ENCODE data around the gene ENOX1.

DNA sequence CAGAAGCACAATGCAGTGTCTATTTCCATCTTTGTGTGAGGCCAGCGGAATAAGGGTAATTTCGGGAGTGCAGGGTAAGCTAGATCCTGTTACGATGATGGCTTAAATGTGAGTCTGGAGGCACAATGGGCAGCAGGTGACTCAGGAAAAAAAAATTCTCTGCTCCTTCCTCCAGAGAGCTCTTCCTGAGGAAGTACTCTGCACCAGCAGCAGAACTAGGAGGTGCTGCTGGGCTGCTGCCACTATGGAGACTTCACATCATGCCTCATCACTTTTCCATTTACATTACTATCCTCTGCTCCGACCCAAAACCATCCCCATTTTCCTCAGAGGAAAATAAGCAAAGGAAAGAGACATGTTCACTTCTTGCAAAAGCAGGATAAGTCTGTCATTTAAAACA, 481.4 kb downstream of the ENOX1 start:
- TF ChIP-seq ZFP3 (CRISPR knock-in tag; IDR thresholded peaks at IDR 0.05) (no peak), PATZ1 (CRISPR knock-in tag; IDR thresholded peaks at IDR 0.05; ENCODE audit: borderline replicate concordance) (no peak), PPARA (CRISPR knock-in tag; IDR thresholded peaks at IDR 0.05; ENCODE audit: borderline replicate concordance) (no peak), ISL1 (CRISPR knock-in tag; IDR thresholded peaks at IDR 0.05) (no peak), RARB (CRISPR knock-in tag; IDR thresholded peaks at IDR 0.05) (no peak), ARNTL (CRISPR knock-in tag; IDR thresholded peaks at IDR 0.05; ENCODE audit: borderline replicate concordance, low read depth) (no peak), ZNF565 (CRISPR knock-in tag; conservative IDR thresholded peaks at IDR 0.05; ENCODE audit: low read depth) (no peak), ZFP30 (CRISPR knock-in tag; IDR thresholded peaks at IDR 0.05) (no peak), CSDC2 (CRISPR knock-in tag; IDR thresholded peaks at IDR 0.05) (no peak), ZNF70 (CRISPR knock-in tag; IDR thresholded peaks at IDR 0.05) (no peak), TOX (CRISPR knock-in tag; IDR thresholded peaks at IDR 0.05; ENCODE audit: borderline replicate concordance) (no peak), CREB5 (CRISPR knock-in tag; IDR thresholded peaks at IDR 0.05; ENCODE audit: low read depth) (no peak), SNAI2 (CRISPR knock-in tag; IDR thresholded peaks at IDR 0.05) (no peak)
- TF ChIP-seq, protein P1, sequence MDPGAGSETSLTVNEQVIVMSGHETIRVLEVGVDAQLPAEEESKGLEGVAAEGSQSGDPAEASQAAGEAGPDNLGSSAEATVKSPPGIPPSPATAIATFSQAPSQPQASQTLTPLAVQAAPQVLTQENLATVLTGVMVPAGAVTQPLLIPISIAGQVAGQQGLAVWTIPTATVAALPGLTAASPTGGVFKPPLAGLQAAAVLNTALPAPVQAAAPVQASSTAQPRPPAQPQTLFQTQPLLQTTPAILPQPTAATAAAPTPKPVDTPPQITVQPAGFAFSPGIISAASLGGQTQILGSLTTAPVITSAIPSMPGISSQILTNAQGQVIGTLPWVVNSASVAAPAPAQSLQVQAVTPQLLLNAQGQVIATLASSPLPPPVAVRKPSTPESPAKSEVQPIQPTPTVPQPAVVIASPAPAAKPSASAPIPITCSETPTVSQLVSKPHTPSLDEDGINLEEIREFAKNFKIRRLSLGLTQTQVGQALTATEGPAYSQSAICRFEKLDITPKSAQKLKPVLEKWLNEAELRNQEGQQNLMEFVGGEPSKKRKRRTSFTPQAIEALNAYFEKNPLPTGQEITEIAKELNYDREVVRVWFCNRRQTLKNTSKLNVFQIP (CRISPR knock-in tag; IDR thresholded peaks at IDR 0.05; ENCODE audit: borderline replicate concordance, low read depth) = no peak
